Cerebellar nuclear complex (tissue), 1 donor: ENCODE data around the gene ERBB4.

ENCODE experiments used
- DNase-seq, 2 experiments: peaks; one replicate each; lab custom pipeline; 2025; lab: John Stamatoyannopoulos, UW

ERBB4 gene

DNA sequence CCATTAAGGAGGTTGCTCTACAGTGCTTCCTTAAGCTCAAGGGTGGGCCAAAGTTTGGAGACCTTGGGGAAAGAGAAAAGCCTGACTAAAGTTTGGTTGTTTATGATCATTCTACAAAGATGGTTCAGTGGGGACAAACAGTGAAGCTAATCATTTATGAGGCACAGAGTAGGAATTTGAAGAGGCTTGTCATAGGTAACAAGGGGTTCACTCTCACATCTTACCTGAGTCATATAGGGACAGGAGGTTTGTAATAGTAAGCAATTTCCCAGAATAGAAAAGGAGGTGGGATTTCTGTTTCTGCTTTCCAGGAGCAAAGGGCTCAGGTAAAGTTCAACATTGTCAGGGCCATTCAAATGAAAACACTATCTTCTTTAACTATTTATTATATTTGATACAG is 1194.3 kb downstream of the ERBB4 start:
- no peak for DNase-seq

DNA sequence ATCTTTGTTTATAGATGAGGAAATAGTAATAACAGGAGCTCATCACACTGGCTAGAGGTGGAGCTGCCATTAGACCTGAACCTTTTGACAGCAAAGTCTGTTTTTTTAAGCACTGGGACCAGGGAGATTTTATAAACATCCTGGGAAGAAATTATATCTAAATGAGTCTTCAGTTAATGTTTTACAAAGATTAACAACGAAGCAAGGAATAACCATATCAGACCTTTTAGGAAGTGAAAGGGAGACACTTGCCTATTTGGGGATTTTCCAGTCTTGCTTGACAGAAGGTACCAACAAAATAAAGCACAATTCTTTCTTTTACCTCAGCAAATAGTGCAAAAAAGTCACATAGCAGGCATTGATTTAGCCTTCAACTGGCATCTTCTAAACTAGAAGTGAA is 1205.2 kb downstream of the ERBB4 start:
- DNase-seq = no peak

DNA sequence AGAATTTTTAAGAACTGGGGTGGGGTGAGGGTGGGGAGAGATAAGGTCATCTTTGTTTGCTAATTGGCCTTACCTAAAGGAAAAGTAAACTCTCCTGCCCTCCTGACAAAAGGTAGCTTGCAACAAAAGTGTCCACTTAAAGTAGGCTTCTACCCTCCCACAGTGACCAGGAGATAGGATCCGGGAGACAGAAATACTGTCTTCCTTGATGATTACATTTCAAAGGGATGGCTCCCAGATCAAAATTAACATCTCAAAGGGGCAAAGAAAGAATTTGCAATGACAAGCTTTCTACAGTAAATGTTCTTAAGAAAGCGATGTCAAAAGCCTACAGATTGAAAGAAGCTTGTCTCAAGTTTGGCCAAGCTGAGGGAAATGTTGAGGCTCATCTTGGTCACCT is 1206.9 kb downstream of the ERBB4 start:
- no peak for DNase-seq

DNA sequence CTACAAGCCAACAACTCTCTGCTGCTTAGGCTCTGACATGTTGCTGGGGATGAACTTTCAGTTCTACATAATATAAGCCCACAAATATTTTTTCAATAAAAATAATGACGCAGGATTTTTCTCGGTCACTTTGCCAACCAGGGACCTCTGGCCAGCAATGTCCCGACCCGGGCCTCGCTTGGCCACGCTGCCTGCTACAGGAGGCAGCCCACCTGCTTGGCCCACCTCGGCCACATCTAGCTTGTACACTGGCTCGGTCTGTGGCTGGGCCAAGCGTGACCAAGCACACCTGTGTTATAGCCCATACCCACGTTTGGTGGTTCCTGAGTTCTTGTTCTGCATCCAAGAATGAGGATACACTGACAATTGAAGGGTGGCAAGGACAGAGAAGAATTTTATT is 1208.7 kb downstream of the ERBB4 start:
- no peak for DNase-seq

DNA sequence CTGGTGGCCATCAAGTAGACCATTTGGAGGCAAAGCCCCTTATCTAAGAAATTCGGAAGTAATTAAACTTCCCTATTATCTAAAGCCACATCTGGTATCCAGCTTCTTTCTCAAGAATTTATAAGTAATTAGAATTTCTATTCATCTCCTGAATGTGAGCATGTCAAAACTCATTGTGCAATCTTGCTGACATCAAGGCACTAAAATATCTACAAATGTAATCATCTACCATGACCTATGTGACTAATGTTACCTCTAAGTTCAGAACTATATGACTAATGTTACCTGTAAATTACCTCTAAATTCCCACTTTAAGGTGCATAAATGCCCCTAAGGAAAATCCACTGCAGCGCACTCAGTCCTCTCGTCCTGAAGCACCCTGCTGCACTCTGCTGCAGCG is 1209.2 kb downstream of the ERBB4 start:
- DNase-seq = no peak

DNA sequence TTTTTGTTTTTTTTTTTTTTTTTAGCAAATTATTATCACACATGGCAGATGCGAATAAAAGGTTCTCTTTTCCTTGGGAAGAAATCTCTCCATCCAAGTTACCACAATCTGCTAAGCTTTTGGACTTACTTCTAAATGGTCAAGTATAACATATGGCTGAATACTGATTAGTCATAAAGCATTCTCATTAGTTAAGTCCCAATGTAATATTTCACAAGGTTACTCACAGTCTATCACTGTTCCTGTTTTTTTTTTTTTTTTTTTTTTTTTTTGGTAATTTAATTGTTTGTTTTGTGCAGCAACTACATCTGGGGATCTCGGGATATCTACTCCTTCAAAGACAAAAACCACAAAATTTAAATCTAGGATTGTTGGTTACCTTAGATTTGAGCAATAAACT is 1210.5 kb downstream of the ERBB4 start:
- no peak for DNase-seq
